GM18526 (cell line): ENCODE results near the gene LRCH4.

Source experiments
- POLR2A ChIP-seq: IDR thresholded peaks from 3 replicates; pipeline ENCODE4 v1.6.1; 2011; ENCODE audit not compliant: insufficient read length; ENCODE audit errors: extremely low read depth

Gene LRCH4

DNA sequence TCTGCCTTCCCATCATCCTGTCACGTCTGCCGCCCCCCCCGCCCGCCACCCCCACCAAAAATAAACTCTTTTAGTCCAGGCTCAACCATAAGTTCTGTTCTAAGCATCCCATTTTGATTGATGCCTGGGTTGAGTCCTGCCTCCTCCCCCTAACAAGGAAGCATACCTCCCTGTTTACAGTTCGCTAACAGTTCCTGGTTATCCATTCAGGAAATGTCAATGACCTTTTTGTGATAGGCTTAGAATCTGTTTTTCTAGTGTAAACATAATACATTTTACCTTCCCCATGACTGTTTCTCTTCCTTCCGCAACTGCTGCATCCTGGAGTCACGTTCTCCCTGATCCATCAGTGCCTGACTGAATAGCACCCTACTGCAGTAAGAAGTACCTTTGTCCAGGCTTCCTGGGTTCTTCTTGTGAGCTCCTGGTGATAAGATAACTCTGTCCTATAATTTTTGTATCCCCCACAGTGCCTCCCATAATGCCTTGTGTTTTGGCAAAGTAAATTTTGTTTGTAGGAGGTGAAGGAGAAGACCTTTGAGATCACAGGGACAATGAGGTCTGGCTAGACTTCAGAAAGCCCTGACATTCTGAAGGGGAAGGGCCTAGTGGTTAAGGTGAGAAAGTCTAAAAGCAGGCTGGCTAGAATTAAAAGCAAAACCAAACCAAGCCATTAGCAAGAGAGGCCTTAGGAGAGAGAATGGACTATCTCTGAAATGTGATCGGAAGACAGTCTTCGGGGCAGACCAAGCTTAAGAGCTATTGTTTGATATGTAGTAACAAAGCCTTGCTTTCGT, 39.6 kb downstream of the LRCH4 start:
- no peak for TF ChIP-seq POLR2A

DNA sequence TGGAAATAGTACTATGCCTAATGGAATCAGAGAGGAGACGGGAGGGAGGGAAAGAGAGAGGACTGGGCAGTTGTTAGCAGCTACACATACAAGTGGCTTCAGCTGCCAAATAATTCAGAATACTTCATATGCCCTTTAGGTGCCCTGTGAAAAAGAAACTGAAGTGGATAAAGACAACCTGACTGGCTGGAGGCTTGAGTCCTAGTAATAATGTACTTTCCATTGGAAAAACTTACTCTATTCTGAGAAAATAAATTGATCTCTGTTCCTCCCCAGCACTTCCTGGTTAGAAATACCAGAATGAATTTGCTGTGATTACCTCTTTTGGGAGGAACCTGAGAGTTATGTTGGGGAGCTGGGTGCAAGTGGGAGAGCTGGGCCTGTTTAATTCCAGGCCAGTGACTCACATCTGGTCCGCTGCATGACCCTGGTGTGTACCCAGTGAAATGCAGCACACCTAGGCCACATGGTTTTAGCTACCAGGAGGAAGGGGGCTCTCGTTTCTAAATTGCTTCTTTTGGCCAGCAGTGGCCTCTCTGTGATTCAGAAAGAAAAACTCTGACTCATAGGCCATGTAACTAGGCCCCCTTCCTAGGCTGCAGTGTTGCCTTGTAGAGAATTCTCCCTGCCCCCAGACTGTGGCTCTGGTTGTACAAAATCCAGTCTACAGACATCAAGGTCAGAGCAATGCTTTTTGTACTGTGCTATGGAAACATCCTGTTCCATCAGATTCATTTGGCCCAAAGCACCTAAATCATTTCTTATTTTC, 40.4 kb downstream of the LRCH4 start:
- no peak for TF ChIP-seq POLR2A

DNA sequence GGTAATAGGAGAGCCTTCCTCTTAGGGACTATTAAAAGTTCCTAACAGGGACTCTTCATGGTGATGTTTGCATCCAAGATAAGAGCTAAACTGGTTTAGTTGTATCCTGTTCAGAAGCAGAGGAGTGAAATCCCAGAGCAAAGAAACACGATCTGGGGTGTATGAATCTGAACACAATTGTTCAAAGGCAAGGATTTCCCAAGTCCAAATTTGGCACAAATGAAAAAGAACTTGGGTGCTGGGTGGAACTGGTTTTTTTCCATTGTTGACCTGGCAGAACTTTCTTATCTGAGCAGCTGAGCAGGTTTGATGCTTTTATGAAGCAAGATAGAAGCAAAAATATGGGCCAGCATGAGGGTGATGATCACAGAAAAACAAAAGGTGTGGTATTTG, 41.0 kb downstream of the LRCH4 start:
- no peak for TF ChIP-seq POLR2A

DNA sequence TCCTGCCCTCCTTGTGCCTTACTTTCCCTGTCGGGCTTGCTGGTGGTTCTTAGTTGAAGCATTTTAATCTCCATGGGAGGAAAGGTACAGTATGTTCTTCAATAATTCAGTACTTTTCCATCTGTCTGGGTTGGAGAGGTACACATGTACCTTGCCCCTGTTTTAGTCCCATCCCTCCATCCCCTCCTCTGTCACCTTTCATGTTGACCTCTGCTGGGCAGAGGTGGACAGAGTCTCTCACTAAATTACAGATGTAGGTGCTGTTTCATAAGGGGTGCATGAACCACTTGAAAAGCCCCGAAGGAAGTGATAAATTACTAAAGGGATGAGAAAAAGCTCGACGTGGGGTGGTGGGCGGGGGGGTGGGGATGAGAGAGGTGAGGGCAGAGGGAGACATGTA, 41.5 kb downstream of the LRCH4 start:
- TF ChIP-seq POLR2A: no peak

DNA sequence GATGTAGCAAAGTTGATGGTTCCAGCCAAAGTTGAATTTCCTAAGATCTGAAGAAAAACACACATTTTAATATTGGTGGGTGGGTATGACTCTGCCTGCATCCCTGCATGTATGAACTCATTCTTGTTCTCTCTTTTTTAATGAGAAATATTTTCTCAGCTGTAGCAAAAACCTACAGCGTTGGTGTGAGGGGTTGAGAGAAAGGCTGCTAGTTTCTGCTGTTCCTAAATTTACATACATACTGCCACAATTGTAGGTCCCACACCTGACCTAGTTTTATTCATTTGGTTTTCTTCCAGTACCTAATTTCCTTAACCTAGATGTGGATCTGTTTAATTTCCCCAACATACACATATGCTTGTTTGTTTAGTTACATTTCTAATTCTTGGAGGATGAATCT, 42.3 kb downstream of the LRCH4 start:
- TF ChIP-seq POLR2A: no peak

DNA sequence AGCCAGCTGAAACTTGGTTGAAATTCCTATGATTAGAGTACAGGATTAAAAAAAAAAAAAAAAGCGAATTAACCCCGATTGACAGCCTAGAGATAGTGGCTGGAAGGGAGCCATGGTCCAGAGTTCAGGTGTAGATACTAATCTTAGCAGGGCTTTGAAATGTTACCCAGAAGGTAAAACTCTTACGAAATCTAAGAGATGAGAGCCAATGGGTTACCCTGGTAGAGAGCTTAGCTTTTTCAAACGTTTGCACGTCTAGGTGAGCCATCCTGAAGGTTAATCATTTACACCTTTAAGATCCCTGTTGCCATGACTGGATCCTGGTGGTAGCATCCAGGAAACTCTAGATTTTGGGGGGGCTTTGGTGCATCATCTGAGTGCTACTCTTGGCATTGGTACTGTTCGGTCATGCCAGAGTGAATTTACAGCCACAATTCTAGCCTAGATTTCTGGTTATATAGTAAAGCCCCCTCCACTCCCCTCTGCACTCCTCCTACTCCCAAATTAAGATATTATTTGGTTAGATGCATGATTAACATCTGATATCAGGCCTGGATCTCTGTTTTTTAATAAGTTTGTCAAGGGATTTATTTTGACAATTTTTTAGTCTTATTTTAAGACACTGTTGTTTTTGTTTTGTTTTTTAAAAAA, 45.7 kb downstream of the LRCH4 start:
- TF ChIP-seq POLR2A: no peak

DNA sequence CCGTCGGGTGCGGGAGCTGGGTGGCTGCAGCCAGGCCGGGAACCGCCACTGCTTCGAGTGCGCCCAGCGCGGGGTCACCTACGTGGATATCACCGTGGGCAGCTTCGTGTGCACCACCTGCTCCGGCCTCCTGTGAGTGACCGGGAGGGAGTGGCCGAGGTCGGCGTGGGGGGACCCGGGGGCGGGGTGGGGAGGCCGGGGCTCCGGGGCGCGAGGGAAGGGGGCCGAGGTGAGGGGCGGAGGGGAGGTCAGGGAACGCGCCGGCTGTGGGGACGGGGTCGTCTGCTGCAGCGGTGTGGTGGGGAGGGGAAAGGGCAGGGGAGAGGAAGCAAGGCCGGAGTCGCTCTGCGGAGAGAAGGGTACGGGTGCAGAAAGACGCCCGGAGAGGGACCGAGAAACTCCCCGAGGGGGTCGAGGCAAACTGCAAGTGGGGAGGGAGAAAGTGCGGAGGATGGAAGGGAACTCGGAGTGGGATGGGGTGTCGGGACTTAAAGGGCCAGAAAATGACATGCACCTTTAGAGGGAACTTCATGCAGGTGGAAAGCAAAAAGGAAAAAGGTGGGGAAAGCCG, 46.4 kb downstream of the LRCH4 start:
- TF ChIP-seq POLR2A: no peak

DNA sequence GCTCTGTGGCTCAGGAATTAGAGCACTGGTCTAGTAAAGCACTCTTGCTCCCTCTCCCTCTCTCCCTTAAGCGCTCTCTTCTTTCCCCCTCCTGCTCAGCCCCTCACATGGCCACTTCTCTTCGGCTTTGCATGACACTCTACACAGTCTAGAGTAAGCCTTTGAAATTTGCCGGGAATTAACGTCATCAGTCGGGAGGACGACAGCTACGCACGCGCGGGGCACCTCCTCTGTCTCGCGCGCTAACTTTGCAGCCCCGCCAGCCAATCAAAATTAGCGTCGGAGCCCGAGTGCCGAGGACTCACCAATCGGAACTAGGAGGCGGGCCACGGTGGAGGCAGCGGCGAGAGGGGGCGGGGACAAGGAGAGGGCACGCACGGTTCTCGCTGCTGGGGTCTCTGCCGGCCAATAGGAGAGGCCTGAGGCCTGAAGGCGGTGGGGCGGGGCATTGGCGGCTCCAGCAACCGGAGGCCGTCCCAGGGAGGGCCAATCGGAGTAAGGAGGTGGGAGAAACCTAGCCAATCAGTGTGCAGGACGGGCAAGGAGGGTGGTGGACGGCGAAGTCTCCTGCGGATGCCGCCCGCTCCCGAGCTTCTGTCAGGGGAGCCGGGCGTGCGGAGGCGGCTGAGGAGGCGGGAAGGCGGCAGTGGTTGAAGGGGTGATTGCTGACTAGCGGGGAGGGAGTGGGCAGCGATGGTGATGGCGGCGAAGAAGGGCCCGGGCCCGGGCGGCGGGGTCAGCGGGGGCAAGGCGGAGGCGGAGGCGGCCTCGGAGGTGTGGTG, 47.1 kb downstream of the LRCH4 start, which contains the start of gene AGFG2:
TSS of gene AGFG2 (plus strand) at position 550 of the 782 bp plus-strand sequence. CDS start at position 694, 144 bp downstream.
- peak; percentile 78 for TF ChIP-seq POLR2A

DNA sequence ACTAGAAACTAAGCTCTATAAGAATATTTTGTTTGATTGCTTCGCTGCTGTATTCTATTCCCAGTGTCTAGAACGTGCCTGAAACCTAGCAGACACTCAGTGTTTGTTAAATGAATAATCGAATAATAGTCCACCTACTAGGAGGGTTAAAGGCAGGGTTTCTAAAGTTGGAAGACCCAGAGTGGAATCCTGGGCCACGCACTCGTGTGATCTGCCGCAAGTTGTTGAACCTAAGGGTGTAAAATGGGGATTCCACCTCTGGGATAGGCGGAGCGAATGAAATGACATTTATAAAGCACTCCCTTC, 47.6 kb downstream of the LRCH4 start:
- no peak for TF ChIP-seq POLR2A

DNA sequence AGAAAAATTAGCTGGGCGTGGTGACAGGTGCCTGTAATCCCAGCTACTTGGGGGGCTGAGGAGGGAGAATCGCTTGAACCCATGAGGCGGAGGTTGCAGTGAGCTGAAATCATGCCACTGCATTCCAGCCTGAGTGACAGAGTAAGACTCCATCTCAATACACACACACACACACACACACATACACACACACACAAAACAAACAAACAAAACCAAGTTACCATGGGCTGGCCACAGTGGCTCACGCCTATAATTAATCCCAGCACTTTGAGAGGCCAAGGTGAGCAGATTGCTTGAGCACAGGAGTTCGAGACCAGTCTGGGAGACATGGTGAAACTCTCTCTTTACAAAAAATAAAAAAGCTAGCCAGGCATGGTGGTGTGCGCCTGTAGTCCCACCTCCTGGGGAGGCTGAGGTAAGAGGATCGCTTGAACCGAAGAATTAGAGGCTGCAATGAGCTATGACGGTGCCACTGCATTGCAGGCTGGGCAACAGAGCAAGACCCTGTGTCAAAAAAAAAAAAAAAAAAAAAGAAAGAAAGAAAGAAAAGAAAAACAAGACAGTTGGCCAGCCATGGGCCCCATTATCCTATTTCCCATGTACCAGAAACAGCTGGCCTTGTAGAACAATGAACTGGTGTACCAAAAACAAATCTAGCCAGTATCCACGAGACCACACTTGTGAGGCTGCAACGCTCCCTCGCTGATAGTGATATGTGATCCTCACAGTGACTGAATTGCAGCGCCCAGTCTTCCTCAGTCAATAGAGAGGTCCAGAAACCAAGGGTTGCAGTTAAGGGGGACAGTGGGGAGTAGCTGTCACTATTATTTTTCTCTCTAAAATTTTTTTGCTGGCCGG, 53.5 kb downstream of the LRCH4 start:
- TF ChIP-seq POLR2A: no peak
